ENCODE data around the gene COX8C.
"Not testable (repeated sequence)": the region's sequence is repeated elsewhere in the genome, so short reads cannot be mapped to it uniquely, and the experiment has no call there.

COX8C gene

DNA sequence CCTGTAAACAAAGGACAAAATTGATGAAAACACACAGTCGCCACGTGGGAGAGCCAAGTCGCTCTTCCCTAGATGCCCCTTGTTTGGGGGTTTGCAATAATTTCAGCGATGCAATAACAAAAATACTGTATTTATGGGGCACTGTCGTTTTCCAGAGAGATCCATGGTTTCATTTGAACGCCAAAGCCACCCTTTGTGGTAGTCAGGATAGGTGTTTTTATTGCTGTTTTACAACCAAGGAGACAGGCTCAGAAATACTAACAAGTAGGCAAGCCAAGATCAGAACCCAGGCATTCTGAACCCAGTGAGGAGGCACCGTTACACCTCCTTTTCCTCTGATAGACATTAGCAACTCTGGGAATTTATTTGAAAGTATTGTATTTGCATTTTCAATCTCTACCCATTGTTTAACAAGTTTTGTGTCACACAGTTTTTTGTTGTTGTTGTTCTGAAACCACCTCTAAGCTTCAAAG, 13.3 kb upstream of the COX8C start:
- TF ChIP-seq, protein P1, sequence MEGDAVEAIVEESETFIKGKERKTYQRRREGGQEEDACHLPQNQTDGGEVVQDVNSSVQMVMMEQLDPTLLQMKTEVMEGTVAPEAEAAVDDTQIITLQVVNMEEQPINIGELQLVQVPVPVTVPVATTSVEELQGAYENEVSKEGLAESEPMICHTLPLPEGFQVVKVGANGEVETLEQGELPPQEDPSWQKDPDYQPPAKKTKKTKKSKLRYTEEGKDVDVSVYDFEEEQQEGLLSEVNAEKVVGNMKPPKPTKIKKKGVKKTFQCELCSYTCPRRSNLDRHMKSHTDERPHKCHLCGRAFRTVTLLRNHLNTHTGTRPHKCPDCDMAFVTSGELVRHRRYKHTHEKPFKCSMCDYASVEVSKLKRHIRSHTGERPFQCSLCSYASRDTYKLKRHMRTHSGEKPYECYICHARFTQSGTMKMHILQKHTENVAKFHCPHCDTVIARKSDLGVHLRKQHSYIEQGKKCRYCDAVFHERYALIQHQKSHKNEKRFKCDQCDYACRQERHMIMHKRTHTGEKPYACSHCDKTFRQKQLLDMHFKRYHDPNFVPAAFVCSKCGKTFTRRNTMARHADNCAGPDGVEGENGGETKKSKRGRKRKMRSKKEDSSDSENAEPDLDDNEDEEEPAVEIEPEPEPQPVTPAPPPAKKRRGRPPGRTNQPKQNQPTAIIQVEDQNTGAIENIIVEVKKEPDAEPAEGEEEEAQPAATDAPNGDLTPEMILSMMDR (conservative IDR thresholded peaks at IDR 0.05; ENCODE audit: low read depth, low read length): no peak
- peak overlapping the region; percentile 79 for H3K4me3 ChIP-seq (ENCODE audit: low read depth, low read length)
- no peak for DNase-seq (ENCODE audit: low read depth)

DNA sequence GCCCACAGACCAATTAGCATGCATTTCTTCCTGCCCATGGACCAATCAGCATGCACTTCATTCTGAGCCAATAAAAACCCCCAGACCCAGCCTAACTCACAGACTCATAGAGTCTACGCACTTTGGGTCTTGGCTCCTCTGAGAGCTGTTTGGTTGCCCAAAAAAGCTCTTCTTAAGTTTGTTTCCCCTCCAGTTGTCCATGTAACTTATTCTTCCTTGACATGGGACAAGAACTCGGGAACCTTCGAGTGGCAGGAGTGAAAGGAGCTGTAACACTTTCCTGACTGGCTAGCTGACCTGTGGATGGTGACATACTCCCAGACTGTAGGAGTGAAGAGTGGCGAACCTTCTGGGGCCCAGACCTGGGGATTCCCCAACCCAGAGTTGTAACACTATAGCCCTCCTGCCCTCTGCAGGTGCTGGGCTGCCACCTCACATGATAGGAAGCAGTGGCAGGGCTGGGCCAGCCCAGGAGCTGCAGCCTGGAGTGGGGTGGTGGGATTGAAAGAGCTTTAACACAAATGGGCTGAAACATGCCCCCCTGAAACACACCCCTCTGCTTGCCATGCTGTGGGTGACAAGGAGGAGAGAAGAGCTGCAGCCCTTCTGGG, 9.7 kb upstream of the COX8C start:
- TF ChIP-seq, protein P1 (conservative IDR thresholded peaks at IDR 0.05; ENCODE audit: low read depth, low read length): no peak

DNA sequence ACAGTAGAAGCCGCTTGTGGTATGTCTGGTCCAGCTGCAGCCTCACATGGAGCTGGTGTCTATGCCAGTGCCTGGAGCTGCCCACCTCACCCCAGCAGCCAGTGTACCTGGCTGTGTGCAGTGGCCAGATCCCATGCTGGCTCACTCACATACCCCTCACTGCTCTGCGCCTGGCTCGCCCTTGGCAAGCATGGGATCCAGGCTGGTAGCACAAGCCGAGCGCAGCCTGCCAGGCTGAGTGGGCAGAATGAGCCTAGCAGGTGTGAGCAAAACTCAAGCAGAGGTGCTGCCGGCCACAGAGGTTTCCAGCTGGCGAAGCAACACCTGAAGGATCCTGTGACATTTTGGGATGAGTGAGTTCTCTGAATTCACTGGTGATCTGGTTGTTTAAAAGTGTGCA, 9.1 kb upstream of the COX8C start:
- TF ChIP-seq, protein P1 (conservative IDR thresholded peaks at IDR 0.05; ENCODE audit: low read depth, low read length): no peak
- H3K4me3 ChIP-seq (ENCODE audit: low read depth, low read length): no peak overlapping the region
- no peak for DNase-seq (ENCODE audit: low read depth)

More for the DNA sequence above, 9.7 kb upstream of the COX8C start:
- DNase-seq (ENCODE audit: low read depth): no peak
- no peak overlapping the region for H3K4me3 ChIP-seq (ENCODE audit: low read depth, low read length)

DNA sequence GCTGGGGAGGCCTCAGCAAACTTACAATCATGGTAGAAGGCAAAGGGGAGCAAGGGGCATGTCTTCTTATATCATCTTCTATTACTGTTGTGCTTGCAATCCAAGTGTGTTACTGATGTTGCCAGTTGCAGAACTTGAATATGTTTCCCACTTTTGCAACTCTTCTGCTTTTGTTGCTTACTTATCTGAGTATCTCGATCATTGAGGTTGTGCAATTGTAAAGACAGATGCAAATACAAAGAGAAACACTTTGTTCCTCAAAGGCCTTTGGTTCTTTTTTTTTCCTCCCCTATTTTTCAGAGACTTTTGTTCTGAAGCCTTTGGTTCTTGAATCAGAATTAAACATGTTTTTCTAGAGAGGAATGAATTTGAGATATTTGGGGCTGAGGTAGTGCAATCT, 3.7 kb upstream of the COX8C start:
- no peak overlapping the region for H3K4me3 ChIP-seq (ENCODE audit: low read depth, low read length)
- DNase-seq (ENCODE audit: low read depth): no peak
- TF ChIP-seq, protein P1 (conservative IDR thresholded peaks at IDR 0.05; ENCODE audit: low read depth, low read length): no peak

DNA sequence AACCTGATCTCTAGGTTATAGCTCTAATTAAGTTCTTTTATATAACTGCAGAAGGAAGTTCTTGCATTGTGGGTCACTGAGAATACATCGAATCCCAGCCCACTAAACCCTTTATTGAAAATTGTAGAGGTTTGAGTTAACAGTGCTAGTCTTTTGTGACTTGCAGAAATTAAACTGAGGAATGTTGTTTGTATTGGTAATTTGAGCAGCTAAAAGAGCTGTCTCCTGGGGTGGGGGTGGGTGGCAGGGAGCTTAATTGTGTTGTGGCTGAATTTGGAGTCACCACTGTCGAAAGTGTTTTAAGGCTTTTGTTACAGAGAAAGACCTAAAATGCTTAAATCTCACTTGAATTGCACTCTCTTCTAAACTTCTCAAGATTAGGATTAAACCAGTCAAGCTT, 3.2 kb upstream of the COX8C start:
- DNase-seq (ENCODE audit: low read depth): no peak
- TF ChIP-seq, protein P1 (conservative IDR thresholded peaks at IDR 0.05; ENCODE audit: low read depth, low read length): no peak
- H3K4me3 ChIP-seq (ENCODE audit: low read depth, low read length): no peak overlapping the region

DNA sequence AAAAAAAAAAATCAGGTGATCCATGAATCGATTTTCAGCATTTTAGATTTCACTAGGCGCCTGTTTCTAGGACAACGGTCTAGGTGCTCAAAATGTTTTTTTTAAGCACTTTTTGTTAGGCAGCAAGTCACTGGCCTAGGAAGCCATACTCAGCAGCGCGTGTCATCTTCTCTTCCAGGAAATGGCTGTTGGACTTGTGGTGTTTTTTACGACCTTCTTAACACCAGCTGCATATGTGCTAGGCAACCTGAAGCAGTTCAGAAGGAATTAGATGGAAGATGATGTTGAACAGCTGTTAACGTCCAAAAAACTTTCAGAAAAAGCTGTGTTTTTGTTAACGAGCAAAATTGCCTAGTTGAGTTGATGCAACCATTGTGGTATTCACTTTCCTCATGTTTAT, 868 bp downstream of the COX8C start:
- H3K4me3 ChIP-seq (ENCODE audit: low read depth, low read length): no peak overlapping the region
- no peak for DNase-seq (ENCODE audit: low read depth)
- TF ChIP-seq, protein P1 (conservative IDR thresholded peaks at IDR 0.05; ENCODE audit: low read depth, low read length): no peak

DNA sequence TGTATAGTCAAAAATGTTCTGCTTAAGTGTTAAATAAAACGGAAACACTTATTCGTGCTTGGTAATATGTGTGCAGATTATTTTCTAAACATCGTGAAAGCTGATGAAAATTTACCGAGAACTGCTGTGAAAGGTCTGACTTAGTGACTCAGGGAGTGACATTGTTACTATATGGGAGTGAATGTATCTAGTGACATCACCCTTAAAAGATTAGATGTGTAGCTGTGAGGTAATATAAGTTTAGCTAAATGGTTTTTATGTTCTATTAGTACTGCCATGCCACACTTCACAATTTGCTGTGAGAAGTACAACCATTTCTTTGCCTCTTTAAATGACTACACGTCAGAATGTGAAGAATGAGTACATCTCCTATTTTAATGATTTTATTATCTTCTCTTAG, 1.3 kb downstream of the COX8C start:
- TF ChIP-seq, protein P1 (conservative IDR thresholded peaks at IDR 0.05; ENCODE audit: low read depth, low read length): no peak
- DNase-seq (ENCODE audit: low read depth): no peak
- H3K4me3 ChIP-seq (ENCODE audit: low read depth, low read length): no peak overlapping the region

DNA sequence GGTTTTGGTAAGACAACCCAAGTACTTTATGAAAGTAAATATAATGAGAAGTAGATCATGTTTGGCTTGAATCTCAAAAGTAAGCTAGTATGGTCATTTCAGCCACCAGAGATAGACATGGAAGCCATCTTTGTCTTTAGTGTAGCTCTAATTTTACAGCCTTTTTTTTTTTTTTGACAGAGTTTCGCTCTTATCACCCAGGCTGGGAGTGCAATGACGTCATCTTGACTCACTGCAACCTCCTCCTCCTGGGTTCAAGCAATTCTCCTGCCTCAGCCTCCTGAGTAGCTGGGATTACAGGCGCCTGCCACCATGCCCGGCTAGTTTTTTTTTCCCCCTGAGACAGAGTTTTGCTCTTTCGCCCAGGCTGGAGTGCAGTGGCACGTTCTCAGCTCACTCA, 7.9 kb downstream of the COX8C start:
- not testable (repeated sequence) for H3K4me3 ChIP-seq (ENCODE audit: low read depth, low read length)

More for the DNA sequence above, 7.9 kb downstream of the COX8C start:
- DNase-seq (ENCODE audit: low read depth): not testable (repeated sequence)

Data from choroid plexus epithelial cell (primary cell).